GM23338 (cell line): ENCODE measurements around the gene ST3GAL4. TPM values are rescaled to one million over a fixed set of nuclear protein-coding genes. Genes with fewer than 3 reads are reported as not detected.

Source experiments
- ATAC-seq: fragments of 200-7000 bp; cut with Tn5 transposase; 3 replicates; pipeline ENCODE4 v1.9.1; 2020
- DNase-seq: peaks from one replicate; pipeline ENCODE4 v3.0.0-alpha.2; 2015; ENCODE audit warnings: low spot score
- H2AFZ ChIP-seq: fragments of 200-600 bp; sonication (generic); 2 replicates; pipeline ENCODE4 v1.8.0; 2016; ENCODE audit warnings: antibody characterized with exemption, mild to moderate bottlenecking, moderate library complexity
- H3F3A ChIP-seq: fragments of 200-600 bp; sonication (generic); replicated peaks from 2 replicates; pipeline ENCODE4 v1.8.0; 2017; ENCODE audit warnings: antibody characterized with exemption, mixed run types, low read depth
- H3K27ac ChIP-seq: fragments of 200-600 bp; sonication (generic); 2 replicates; pipeline ENCODE4 v1.6.1; 2016; ENCODE audit warnings: low read depth
- H3K27me3 ChIP-seq: fragments of 200-600 bp; sonication (generic); 2 replicates; pipeline ENCODE4 v1.8.0; 2016; ENCODE audit warnings: mild to moderate bottlenecking, mixed run types, moderate library complexity; ENCODE audit not compliant: insufficient read depth
- H3K36me3 ChIP-seq: fragments of 200-600 bp; sonication (generic); 2 replicates; pipeline ENCODE4 v1.8.0; 2016; ENCODE audit warnings: mild to moderate bottlenecking; ENCODE audit not compliant: insufficient read depth
- H3K4me1 ChIP-seq: fragments of 200-600 bp; sonication (generic); 2 replicates; pipeline ENCODE4 v1.8.0; 2016; ENCODE audit warnings: mild to moderate bottlenecking, moderate library complexity; ENCODE audit not compliant: insufficient read depth
- H3K4me2 ChIP-seq: fragments of 200-600 bp; sonication (generic); 2 replicates; pipeline ENCODE4 v1.7.1; 2017; ENCODE audit warnings: mixed run types
- H3K4me3 ChIP-seq: fragments of 200-600 bp; sonication (generic); 2 replicates; pipeline ENCODE4 v1.6.1; 2016; ENCODE audit warnings: mixed run types
- H3K79me2 ChIP-seq: fragments of 200-600 bp; sonication (generic); replicated peaks from 2 replicates; pipeline ENCODE4 v1.8.0; 2017; ENCODE audit warnings: mild to moderate bottlenecking; ENCODE audit not compliant: insufficient read depth
- H3K9me2 ChIP-seq: fragments of 200-600 bp; sonication (generic); 2 replicates; pipeline ENCODE4 v1.8.0; 2017; ENCODE audit not compliant: insufficient read depth
- H4K20me1 ChIP-seq: fragments of 200-600 bp; sonication (generic); replicated peaks from 2 replicates; pipeline ENCODE4 v1.8.0; 2017; ENCODE audit warnings: mild to moderate bottlenecking; ENCODE audit not compliant: insufficient read depth
- H3K27ac Mint-ChIP-seq: 2 replicates; pipeline ENCODE4 v1.8.0; 2020; ENCODE audit warnings: inconsistent platforms, mild to moderate bottlenecking, moderate library complexity, mixed read lengths
- H3K27me3 Mint-ChIP-seq: 3 replicates; pipeline ENCODE4 v1.8.0; 2022; ENCODE audit warnings: low read depth, mild to moderate bottlenecking, moderate library complexity, mixed read lengths, inconsistent platforms; ENCODE audit not compliant: insufficient read depth, poor library complexity
- H3K36me3 Mint-ChIP-seq: 3 replicates; pipeline ENCODE4 v1.8.0; 2021; ENCODE audit warnings: low read depth, mild to moderate bottlenecking, inconsistent platforms, moderate library complexity, mixed read lengths
- H3K4me1 Mint-ChIP-seq: 3 replicates; pipeline ENCODE4 v1.8.0; 2020; ENCODE audit warnings: mild to moderate bottlenecking, inconsistent platforms, mixed read lengths
- H3K4me3 Mint-ChIP-seq: 3 replicates; pipeline ENCODE4 v1.8.0; 2021; ENCODE audit warnings: moderate library complexity, mild to moderate bottlenecking, inconsistent platforms, mixed read lengths
- H3K9me3 Mint-ChIP-seq: 3 replicates; pipeline ENCODE4 v1.8.0; 2020; ENCODE audit warnings: moderate library complexity, mild to moderate bottlenecking, inconsistent platforms, mixed read lengths
- CREB1 ChIP-seq: fragments of 250-450 bp; sonication (Bioruptor Pico); IDR thresholded peaks from 2 replicates; pipeline ENCODE4 v1.5.0; 2020; ENCODE audit warnings: low read depth, mild to moderate bottlenecking, moderate library complexity
- EZH2 ChIP-seq: fragments of 200-600 bp; sonication (generic); IDR thresholded peaks from one replicate; pipeline ENCODE4 v1.8.0; 2017; ENCODE audit warnings: antibody characterized with exemption, mild to moderate bottlenecking, low read depth; ENCODE audit not compliant: unreplicated experiment
- EZH2phosphoT487 ChIP-seq: fragments of 200-600 bp; sonication (generic); IDR thresholded peaks from one replicate; pipeline ENCODE4 v1.8.1; 2018; ENCODE audit warnings: antibody characterized with exemption; ENCODE audit not compliant: unreplicated experiment
- NANOG ChIP-seq: IDR thresholded peaks from 2 replicates; pipeline ENCODE4 v1.6.1; 2016; ENCODE audit warnings: antibody characterized with exemption, borderline replicate concordance
- STAT1 ChIP-seq: IDR thresholded peaks from one replicate; pipeline ENCODE4 v1.6.1; 2016; ENCODE audit warnings: antibody characterized with exemption; ENCODE audit not compliant: unreplicated experiment
- ZNF114 ChIP-seq: fragments of 250-450 bp; sonication (Bioruptor Pico); IDR thresholded peaks from 2 replicates; pipeline ENCODE4 v1.5.0; 2020; ENCODE audit warnings: mild to moderate bottlenecking, moderate library complexity
- ZNF331 ChIP-seq: fragments of 250-450 bp; sonication (Bioruptor Pico); IDR thresholded peaks from 2 replicates; pipeline ENCODE4 v1.5.0; 2020; ENCODE audit warnings: low read depth, mild to moderate bottlenecking, moderate library complexity
- polyA plus RNA-seq: library from polyadenylated mRNA; unstranded; fragments of >200 nt; fragmentation: Nextera tagmentation; extraction: Ambion mirVana; gene quantifications from 2 replicates; pipeline ENCODE4 v1.2.1, GENCODE V29; 2016
- total RNA-seq: library from RNA; depleted of rRNA; stranded (reverse); fragments of >200 nt; shearing (Covaris generic); gene quantifications from 2 replicates; pipeline ENCODE4 v1.2.3, GENCODE V29; 2014
- TF ChIP-seq, protein P1 (sequence below): IDR thresholded peaks from one replicate; pipeline ENCODE4 v1.6.1; 2018; ENCODE audit warnings: antibody characterized with exemption; ENCODE audit not compliant: unreplicated experiment
- TF ChIP-seq, protein P2 (sequence below): IDR thresholded peaks from 2 replicates; pipeline ENCODE4 v1.6.1; 2016; ENCODE audit warnings: antibody characterized with exemption
- TF ChIP-seq, protein P3 (sequence below): fragments of 250-450 bp; sonication (Bioruptor Pico); IDR thresholded peaks from 2 replicates; pipeline ENCODE4 v1.5.0; 2020; ENCODE audit warnings: mild to moderate bottlenecking, moderate library complexity

The ST3GAL4 gene
- total and polyA plus RNA-seq, 2 experiments from 2014 or later, result 10.1 to 28.0 TPM

- TF ChIP-seq, protein P1, sequence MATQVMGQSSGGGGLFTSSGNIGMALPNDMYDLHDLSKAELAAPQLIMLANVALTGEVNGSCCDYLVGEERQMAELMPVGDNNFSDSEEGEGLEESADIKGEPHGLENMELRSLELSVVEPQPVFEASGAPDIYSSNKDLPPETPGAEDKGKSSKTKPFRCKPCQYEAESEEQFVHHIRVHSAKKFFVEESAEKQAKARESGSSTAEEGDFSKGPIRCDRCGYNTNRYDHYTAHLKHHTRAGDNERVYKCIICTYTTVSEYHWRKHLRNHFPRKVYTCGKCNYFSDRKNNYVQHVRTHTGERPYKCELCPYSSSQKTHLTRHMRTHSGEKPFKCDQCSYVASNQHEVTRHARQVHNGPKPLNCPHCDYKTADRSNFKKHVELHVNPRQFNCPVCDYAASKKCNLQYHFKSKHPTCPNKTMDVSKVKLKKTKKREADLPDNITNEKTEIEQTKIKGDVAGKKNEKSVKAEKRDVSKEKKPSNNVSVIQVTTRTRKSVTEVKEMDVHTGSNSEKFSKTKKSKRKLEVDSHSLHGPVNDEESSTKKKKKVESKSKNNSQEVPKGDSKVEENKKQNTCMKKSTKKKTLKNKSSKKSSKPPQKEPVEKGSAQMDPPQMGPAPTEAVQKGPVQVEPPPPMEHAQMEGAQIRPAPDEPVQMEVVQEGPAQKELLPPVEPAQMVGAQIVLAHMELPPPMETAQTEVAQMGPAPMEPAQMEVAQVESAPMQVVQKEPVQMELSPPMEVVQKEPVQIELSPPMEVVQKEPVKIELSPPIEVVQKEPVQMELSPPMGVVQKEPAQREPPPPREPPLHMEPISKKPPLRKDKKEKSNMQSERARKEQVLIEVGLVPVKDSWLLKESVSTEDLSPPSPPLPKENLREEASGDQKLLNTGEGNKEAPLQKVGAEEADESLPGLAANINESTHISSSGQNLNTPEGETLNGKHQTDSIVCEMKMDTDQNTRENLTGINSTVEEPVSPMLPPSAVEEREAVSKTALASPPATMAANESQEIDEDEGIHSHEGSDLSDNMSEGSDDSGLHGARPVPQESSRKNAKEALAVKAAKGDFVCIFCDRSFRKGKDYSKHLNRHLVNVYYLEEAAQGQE, result no peak
- TF ChIP-seq NANOG, result no peak
- no peak for TF ChIP-seq EZH2
- TF ChIP-seq CREB1, result no peak
- TF ChIP-seq, protein P2, sequence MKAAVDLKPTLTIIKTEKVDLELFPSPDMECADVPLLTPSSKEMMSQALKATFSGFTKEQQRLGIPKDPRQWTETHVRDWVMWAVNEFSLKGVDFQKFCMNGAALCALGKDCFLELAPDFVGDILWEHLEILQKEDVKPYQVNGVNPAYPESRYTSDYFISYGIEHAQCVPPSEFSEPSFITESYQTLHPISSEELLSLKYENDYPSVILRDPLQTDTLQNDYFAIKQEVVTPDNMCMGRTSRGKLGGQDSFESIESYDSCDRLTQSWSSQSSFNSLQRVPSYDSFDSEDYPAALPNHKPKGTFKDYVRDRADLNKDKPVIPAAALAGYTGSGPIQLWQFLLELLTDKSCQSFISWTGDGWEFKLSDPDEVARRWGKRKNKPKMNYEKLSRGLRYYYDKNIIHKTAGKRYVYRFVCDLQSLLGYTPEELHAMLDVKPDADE, result no peak
- no peak for TF ChIP-seq EZH2phosphoT487
- no peak for TF ChIP-seq ZNF331 (CRISPR knock-in tag)
Measured at GRCh38 chr11:126456783-126457542, 101.5 kb downstream of the ST3GAL4 start (continued).

- Mint-ChIP-seq H3K27ac (no peak overlapping the region), H3K9me3 (no peaks in the 10 kb centered on the region)
Measured at GRCh38 chr11:126457817-126458216, 102.3 kb downstream of the ST3GAL4 start.

More at GRCh38 chr11:126457817-126458216, 102.3 kb downstream of the ST3GAL4 start:
- peaks cover 1% of the 10 kb centered on the region for H3K27me3 Mint-ChIP-seq
- peaks cover 7% of the 10 kb centered on the region; the same call in 2 of the 3 replicates for H3K4me1 Mint-ChIP-seq
- no peaks in the 10 kb centered on the region for H3K9me2 ChIP-seq
- H3F3A ChIP-seq, result no peaks in the 10 kb centered on the region
- H2AFZ ChIP-seq, result no peak overlapping the region
- H3K36me3 Mint-ChIP-seq, result no peaks in the 10 kb centered on the region
- H3K4me3 ChIP-seq, result no peak overlapping the region
- no peaks in the 10 kb centered on the region for H3K27me3 ChIP-seq
- H3K4me2 ChIP-seq, result no peak overlapping the region
- no peaks in the 10 kb centered on the region for H3K36me3 ChIP-seq
- no peaks in the 10 kb centered on the region for H3K79me2 ChIP-seq
- TF ChIP-seq CREB1 (no peak), STAT1 (no peak), EZH2 (no peak), ZNF114 (CRISPR knock-in tag) (no peak)
- TF ChIP-seq, protein P3, sequence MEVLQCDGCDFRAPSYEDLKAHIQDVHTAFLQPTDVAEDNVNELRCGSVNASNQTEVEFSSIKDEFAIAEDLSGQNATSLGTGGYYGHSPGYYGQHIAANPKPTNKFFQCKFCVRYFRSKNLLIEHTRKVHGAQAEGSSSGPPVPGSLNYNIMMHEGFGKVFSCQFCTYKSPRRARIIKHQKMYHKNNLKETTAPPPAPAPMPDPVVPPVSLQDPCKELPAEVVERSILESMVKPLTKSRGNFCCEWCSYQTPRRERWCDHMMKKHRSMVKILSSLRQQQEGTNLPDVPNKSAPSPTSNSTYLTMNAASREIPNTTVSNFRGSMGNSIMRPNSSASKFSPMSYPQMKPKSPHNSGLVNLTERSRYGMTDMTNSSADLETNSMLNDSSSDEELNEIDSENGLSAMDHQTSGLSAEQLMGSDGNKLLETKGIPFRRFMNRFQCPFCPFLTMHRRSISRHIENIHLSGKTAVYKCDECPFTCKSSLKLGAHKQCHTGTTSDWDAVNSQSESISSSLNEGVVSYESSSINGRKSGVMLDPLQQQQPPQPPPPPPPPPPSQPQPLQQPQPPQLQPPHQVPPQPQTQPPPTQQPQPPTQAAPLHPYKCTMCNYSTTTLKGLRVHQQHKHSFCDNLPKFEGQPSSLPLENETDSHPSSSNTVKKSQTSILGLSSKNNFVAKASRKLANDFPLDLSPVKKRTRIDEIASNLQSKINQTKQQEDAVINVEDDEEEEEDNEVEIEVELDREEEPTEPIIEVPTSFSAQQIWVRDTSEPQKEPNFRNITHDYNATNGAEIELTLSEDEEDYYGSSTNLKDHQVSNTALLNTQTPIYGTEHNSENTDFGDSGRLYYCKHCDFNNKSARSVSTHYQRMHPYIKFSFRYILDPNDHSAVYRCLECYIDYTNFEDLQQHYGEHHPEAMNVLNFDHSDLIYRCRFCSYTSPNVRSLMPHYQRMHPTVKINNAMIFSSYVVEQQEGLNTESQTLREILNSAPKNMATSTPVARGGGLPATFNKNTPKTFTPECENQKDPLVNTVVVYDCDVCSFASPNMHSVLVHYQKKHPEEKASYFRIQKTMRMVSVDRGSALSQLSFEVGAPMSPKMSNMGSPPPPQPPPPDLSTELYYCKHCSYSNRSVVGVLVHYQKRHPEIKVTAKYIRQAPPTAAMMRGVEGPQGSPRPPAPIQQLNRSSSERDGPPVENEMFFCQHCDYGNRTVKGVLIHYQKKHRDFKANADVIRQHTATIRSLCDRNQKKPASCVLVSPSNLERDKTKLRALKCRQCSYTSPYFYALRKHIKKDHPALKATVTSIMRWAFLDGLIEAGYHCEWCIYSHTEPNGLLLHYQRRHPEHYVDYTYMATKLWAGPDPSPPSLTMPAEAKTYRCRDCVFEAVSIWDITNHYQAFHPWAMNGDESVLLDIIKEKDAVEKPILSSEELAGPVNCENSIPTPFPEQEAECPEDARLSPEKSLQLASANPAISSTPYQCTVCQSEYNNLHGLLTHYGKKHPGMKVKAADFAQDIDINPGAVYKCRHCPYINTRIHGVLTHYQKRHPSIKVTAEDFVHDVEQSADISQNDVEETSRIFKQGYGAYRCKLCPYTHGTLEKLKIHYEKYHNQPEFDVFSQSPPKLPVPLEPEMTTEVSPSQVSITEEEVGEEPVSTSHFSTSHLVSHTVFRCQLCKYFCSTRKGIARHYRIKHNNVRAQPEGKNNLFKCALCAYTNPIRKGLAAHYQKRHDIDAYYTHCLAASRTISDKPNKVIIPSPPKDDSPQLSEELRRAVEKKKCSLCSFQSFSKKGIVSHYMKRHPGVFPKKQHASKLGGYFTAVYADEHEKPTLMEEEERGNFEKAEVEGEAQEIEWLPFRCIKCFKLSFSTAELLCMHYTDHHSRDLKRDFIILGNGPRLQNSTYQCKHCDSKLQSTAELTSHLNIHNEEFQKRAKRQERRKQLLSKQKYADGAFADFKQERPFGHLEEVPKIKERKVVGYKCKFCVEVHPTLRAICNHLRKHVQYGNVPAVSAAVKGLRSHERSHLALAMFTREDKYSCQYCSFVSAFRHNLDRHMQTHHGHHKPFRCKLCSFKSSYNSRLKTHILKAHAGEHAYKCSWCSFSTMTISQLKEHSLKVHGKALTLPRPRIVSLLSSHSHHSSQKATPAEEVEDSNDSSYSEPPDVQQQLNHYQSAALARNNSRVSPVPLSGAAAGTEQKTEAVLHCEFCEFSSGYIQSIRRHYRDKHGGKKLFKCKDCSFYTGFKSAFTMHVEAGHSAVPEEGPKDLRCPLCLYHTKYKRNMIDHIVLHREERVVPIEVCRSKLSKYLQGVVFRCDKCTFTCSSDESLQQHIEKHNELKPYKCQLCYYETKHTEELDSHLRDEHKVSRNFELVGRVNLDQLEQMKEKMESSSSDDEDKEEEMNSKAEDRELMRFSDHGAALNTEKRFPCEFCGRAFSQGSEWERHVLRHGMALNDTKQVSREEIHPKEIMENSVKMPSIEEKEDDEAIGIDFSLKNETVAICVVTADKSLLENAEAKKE (CRISPR knock-in tag), result no peak
- TF ChIP-seq, protein P2, result no peak
- H3K4me3 Mint-ChIP-seq, result no peak overlapping the region
- DNase-seq (no peak), ATAC-seq (no peak)
- H3K4me1 ChIP-seq, result no peaks in the 10 kb centered on the region
- no peaks in the 10 kb centered on the region for H4K20me1 ChIP-seq
- no peak overlapping the region for H3K27ac ChIP-seq
